Nephron progenitor cell (in vitro differentiated cells): ENCODE data around the gene SMARCAD1.

ENCODE experiments used
- DNase-seq: peaks from one replicate; pipeline ENCODE4 v3.0.0; 2021
- H3K27ac Mint-ChIP-seq: 2 replicates; pipeline ENCODE4 v1.8.0; 2021; ENCODE audit warnings: mild to moderate bottlenecking, moderate library complexity, mixed read lengths
- H3K27me3 Mint-ChIP-seq: 2 replicates; pipeline ENCODE4 v1.8.0; 2021; ENCODE audit warnings: mild to moderate bottlenecking, low read depth, mixed read lengths; ENCODE audit not compliant: poor library complexity
- H3K36me3 Mint-ChIP-seq: 2 replicates; pipeline ENCODE4 v1.8.0; 2021; ENCODE audit warnings: low read depth, mixed read lengths
- H3K4me1 Mint-ChIP-seq: 2 replicates; pipeline ENCODE4 v1.8.0; 2021; ENCODE audit warnings: mixed read lengths
- H3K4me3 Mint-ChIP-seq: 2 replicates; pipeline ENCODE4 v1.8.0; 2021; ENCODE audit warnings: mild to moderate bottlenecking, moderate library complexity, mixed read lengths
- H3K9me3 Mint-ChIP-seq: 2 replicates; pipeline ENCODE4 v1.8.0; 2021; ENCODE audit warnings: mild to moderate bottlenecking, moderate library complexity, mixed read lengths
- TF ChIP-seq, protein P1 (sequence below): fragments of 200-600 bp; sonication (generic); IDR thresholded peaks from 2 replicates; pipeline ENCODE4 v1.5.0; 2021; ENCODE audit warnings: antibody characterized with exemption

The SMARCAD1 gene

DNA sequence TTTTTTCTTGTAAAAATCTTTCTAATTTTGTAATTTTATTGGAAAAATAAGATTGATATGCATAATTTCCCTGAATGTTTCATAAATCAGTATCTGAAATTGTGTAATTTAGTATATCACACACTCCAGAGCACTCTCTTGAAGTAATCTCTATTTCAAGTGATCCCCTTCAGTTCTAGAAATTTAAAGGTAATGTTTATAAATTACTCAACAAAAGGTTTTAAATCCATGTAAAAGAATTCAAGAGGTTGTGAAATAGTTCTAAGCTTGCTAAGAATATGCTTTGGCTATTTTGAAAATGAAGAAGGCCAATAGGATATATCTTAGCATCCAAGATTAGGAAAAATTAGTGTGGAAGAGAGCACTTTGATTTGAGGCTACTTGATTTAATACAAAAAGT lies 28.2 kb downstream of the SMARCAD1 start:
- no peak overlapping the region for H3K4me3 Mint-ChIP-seq
- no peak overlapping the region for H3K27ac Mint-ChIP-seq
- no peak for DNase-seq
- no peaks in the 10 kb centered on the region for H3K4me1 Mint-ChIP-seq
- no peaks in the 10 kb centered on the region for H3K9me3 Mint-ChIP-seq
- H3K27me3 Mint-ChIP-seq, result no peaks in the 10 kb centered on the region
- peaks cover 45% of the 10 kb centered on the region for H3K36me3 Mint-ChIP-seq
- TF ChIP-seq, protein P1, sequence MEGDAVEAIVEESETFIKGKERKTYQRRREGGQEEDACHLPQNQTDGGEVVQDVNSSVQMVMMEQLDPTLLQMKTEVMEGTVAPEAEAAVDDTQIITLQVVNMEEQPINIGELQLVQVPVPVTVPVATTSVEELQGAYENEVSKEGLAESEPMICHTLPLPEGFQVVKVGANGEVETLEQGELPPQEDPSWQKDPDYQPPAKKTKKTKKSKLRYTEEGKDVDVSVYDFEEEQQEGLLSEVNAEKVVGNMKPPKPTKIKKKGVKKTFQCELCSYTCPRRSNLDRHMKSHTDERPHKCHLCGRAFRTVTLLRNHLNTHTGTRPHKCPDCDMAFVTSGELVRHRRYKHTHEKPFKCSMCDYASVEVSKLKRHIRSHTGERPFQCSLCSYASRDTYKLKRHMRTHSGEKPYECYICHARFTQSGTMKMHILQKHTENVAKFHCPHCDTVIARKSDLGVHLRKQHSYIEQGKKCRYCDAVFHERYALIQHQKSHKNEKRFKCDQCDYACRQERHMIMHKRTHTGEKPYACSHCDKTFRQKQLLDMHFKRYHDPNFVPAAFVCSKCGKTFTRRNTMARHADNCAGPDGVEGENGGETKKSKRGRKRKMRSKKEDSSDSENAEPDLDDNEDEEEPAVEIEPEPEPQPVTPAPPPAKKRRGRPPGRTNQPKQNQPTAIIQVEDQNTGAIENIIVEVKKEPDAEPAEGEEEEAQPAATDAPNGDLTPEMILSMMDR, result no peak

GRCh38 chr4:94237271-94237670 lies 29.6 kb downstream of the SMARCAD1 start:
- no peak overlapping the region for H3K27ac Mint-ChIP-seq
- DNase-seq, result no peak
- peaks cover 45% of the 10 kb centered on the region for H3K36me3 Mint-ChIP-seq
- no peaks in the 10 kb centered on the region for H3K9me3 Mint-ChIP-seq
- TF ChIP-seq, protein P1, result no peak
- H3K4me3 Mint-ChIP-seq, result no peak overlapping the region
- no peaks in the 10 kb centered on the region for H3K4me1 Mint-ChIP-seq
- no peaks in the 10 kb centered on the region for H3K27me3 Mint-ChIP-seq

DNA sequence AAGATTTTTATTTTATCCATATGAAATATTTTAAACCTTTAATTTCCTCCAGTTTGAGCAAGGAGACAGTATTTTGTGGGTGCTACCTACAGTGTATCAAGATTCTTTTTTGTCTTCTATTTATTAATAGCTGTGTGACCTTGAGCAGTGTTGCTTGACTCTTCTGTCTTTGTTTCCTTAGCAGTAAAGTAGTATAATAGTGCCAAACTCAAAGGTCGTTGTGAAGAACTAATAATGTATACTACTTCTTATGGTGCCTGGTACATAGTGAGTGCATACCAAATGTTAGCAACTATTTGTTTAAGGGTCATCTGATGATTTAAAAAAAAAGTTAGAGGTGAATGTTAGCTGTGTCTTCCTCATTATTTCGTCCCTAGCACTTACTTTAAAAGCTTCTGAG lies 30.5 kb downstream of the SMARCAD1 start:
- Mint-ChIP-seq H3K4me3 (no peak overlapping the region), H3K4me1 (no peaks in the 10 kb centered on the region), H3K27ac (peak overlapping the region; percentile 48), H3K9me3 (no peaks in the 10 kb centered on the region), H3K27me3 (no peaks in the 10 kb centered on the region), H3K36me3 (peaks cover 48% of the 10 kb centered on the region)
- TF ChIP-seq, protein P1, result no peak
- no peak for DNase-seq

DNA sequence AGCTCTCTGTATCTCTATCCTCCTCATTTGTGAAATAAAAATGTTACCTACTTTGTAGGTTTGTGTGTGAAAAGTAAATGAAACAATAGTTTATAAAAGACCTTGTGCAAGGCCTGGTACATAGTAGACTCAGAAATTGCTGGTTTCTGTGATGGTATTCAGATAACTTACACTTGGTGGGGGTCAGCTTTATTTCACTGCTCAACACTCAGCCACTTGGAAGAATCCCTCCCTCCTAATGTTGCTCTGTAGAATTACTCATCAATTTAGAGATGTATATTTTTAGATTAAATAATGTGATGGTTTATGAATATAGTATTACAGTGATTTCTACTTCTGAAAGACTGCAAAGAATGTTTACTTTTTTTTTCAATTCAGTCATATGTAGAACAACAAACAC lies 32.7 kb downstream of the SMARCAD1 start:
- TF ChIP-seq, protein P1, result no peak
- no peak overlapping the region for H3K27ac Mint-ChIP-seq

DNA sequence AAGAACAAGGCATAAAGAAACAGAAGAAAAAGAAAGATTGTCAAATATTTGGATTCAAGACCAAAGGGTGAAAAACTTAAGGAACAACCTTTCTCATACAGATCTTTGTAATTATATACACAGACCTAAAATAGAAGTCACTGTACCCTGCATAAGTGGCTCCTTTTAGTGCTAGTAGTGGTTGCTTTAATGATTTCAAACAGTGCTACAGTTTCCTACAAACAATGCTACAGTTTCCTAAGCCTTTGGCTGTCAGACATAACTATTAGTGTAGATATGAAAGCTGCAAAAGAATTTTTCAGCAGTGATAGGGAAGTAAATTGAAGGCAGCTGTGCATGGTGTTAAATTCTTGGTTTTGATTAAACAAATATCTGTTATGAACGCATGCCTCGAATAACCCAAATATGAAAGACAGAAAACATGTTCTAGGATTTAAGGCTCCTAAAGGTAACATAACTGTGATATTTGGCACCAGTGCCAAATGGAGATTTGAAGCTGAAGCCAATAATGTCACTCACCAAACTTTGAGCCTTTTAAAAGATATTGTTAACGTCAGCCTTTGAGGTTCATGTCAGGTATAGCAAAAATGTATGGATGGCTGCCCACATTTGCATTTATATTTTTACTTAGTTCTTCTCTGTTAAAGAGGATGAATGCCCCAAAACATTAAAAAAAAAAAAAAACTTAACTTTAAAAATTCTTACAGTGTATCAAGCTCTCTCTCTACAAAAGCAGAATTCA lies 36.6 kb downstream of the SMARCAD1 start:
- Mint-ChIP-seq H3K27ac (peak overlapping the region; percentile 18), H3K27me3 (no peaks in the 10 kb centered on the region)

More for the DNA sequence above, 32.7 kb downstream of the SMARCAD1 start:
- Mint-ChIP-seq H3K4me1 (no peaks in the 10 kb centered on the region), H3K4me3 (no peak overlapping the region), H3K27me3 (no peaks in the 10 kb centered on the region), H3K9me3 (no peaks in the 10 kb centered on the region), H3K36me3 (peaks cover 63% of the 10 kb centered on the region)
- DNase-seq, result no peak

More for the DNA sequence above, 36.6 kb downstream of the SMARCAD1 start:
- Mint-ChIP-seq H3K9me3 (no peaks in the 10 kb centered on the region), H3K4me1 (no peaks in the 10 kb centered on the region), H3K4me3 (no peak overlapping the region), H3K36me3 (peaks cover 66% of the 10 kb centered on the region)
- TF ChIP-seq, protein P1, result no peak
- no peak for DNase-seq
